Melanocyte of skin (primary cell): ENCODE results near the gene TIMM10B. TPM values are rescaled to one million over a fixed set of nuclear protein-coding genes. Genes with fewer than 3 reads are reported as not detected.

Source experiments
- total RNA-seq, 2 donors: library from RNA; depleted of rRNA; stranded (reverse); fragments of >200 nt; gene quantifications; 2 replicates each; pipeline ENCODE4 v1.2.3, GENCODE V29; 2012

The TIMM10B gene
- total RNA-seq, result 10 to 100 TPM; 59.5 to 65.9 TPM

GRCh38 chr11:6481012-6481923 lies at the start of gene TIMM10B, which contains the start of gene ARFIP2:
Gene TIMM10B, plus strand, starts transcription at chr11:6481501. Its CDS starts 16 bp downstream, at chr11:6481517.
Gene ARFIP2, minus strand, starts transcription at chr11:6481331. Its CDS starts 910 bp downstream, at chr11:6480421.

GRCh38 chr11:6440906-6441358 lies 40.4 kb upstream of the TIMM10B start, which contains the start of gene HPX:
Gene HPX, minus strand, starts transcription at chr11:6440987. Its CDS starts 24 bp downstream, at chr11:6440963.

DNA sequence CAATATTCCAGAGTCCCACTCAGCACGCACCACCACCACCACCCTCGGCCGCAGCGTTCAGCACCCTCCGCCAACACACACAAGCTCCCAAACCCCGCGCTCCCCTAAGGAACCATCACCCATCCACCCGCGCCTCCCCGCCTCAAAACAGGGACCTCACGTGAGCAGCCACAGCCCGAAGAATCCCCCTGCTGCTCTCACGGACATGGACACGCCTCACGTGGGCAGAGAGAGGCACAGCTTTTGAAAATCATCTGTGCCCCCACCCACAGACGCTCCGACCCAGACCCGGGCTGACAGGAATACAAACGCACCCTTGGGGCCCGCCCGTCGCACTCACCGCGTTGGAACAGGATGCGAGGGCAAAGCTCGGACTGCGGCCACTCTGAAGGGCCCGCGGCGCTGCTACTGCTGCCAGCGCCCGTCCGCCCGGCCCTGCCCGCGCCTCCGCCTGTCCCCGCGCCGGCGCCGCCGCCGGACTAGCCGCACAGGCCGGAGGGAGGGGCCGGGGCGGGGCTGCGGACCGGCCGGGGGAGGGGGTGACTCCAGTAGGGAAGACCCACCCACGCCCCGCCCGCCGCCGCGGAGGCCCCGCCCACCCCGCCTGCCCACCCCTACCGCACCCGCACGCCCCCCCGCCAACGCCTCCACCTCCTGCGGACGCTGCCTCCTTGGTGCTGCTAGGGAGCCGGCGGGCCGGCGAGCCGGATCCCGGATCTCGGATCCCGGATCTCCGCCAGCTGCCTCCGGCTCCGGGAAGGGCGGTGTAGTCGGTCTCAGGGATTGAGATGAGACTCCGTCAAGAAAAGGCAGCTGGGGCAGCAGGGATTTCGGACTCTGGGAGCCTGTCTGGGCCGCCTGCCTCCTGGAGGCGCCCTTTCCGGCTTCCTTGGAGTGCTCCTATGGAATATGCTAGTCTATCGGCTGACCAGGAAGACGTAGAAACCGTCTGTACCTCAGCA lies 7.6 kb upstream of the TIMM10B start, which contains the start of gene TRIM3:
Gene TRIM3, minus strand, starts transcription at position 491 of the 962 bp plus-strand sequence. CDS start 8,246 bp downstream, outside the sequence.

DNA sequence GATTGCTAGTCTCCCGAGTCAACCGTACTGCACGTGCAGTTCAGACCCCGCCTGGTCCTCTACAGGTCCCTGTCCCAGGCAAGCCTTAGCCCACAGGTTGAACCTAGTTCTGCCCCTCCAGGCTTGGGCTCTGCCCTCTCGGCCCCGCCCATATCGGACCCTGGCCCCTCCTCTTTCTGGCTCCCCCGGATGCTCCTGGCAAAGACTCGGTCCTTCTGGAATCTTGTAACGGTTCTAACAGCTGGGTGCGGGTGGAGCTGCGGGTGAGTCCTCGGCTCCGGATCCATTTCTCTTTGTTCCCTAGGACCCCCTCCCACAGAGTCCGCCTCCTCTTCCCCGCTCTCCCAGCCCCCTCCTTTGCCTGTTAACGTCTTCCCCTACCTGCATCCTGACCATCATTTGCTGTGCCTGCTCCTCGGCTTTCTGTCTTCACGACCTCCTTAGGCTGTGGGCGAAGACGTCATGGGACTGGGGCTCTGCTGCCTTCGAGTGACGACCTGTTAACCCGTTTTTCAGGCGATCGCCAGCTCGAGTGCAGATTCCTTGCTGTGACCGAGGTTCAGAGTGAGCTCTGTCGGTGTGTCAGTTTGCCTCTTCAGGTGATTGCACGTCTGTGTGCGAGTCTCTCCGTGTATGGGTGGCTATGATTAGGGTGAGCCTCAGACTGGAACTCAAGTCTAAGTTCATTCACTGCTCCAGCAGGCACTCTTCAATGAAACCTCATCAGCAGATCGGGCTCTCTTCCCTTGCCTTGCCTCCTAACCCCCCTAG lies 16.0 kb downstream of the TIMM10B start, which contains the start of gene DNHD1:
Gene DNHD1, plus strand, starts transcription at position 212 of the 771 bp plus-strand sequence. CDS start 936 bp downstream, outside the sequence.

Other genes starting within 250 kb of the TIMM10B start
- 10 to 100 TPM; 14.7 to 21.3 TPM for gene FHIP1B, start 246.9 kb upstream of the TIMM10B start, total RNA-seq
- under 1 TPM in 1 of 2 donors, not detected in 1; under 0.01 TPM for gene CNGA4, start 242.4 kb upstream of the TIMM10B start, total RNA-seq
- gene CCKBR, start 221.7 kb upstream of the TIMM10B start, total RNA-seq, result not detected
- 100 to 1,000 TPM; 196 to 200 TPM for gene CAVIN3, start 161.0 kb upstream of the TIMM10B start, total RNA-seq
- gene SMPD1, start 91.0 kb upstream of the TIMM10B start, total RNA-seq, result 10 to 100 TPM; 36.3 to 68.8 TPM
- gene APBB1, start 62.4 kb upstream of the TIMM10B start, total RNA-seq, result 10 to 100 TPM; 54.0 to 85.6 TPM
- gene HPX, start 40.5 kb upstream of the TIMM10B start, total RNA-seq, result 1 to 10 TPM in 1 of 2 donors, under 1 TPM in 1; 0.34 to 1.3 TPM
- 10 to 100 TPM; 29.3 to 31.3 TPM for gene TRIM3, start 7.6 kb upstream of the TIMM10B start, total RNA-seq
- gene ARFIP2, start 170 bp upstream of the TIMM10B start, total RNA-seq, result 10 to 100 TPM; 60.6 to 60.9 TPM
- gene DNHD1, start 15.8 kb downstream of the TIMM10B start, total RNA-seq, result 10 to 100 TPM in 1 of 2 donors, 1 to 10 TPM in 1; 8.7 to 13.1 TPM
- 10 to 100 TPM; 12.7 to 14.0 TPM for gene RRP8, start 122.1 kb downstream of the TIMM10B start, total RNA-seq
- gene ILK, start 122.3 kb downstream of the TIMM10B start, total RNA-seq, result 100 to 1,000 TPM; 151 to 152 TPM
- 10 to 100 TPM; 21.7 to 39.6 TPM for gene TAF10, start 130.7 kb downstream of the TIMM10B start, total RNA-seq
- 100 to 1,000 TPM; 213 to 236 TPM for gene TPP1, start 137.9 kb downstream of the TIMM10B start, total RNA-seq
- gene DCHS1, start 174.3 kb downstream of the TIMM10B start, total RNA-seq, result 1 to 10 TPM; 1.0 to 4.0 TPM
- gene MRPL17, start 201.8 kb downstream of the TIMM10B start, total RNA-seq, result 10 to 100 TPM; 37.9 to 84.6 TPM